CD4-positive, alpha-beta T cell treated with Interleukin-15 for 4 hours (primary cell): ENCODE results near the gene JAZF1.
"Not testable (repeated sequence)": the region's sequence is repeated elsewhere in the genome, so short reads cannot be mapped to it uniquely, and the experiment has no call there.

ENCODE experiments used
- DNase-seq: peaks from one replicate; pipeline ENCODE4 v3.0.0-alpha.2; 2020; ENCODE audit warnings: low spot score

Gene JAZF1

DNA sequence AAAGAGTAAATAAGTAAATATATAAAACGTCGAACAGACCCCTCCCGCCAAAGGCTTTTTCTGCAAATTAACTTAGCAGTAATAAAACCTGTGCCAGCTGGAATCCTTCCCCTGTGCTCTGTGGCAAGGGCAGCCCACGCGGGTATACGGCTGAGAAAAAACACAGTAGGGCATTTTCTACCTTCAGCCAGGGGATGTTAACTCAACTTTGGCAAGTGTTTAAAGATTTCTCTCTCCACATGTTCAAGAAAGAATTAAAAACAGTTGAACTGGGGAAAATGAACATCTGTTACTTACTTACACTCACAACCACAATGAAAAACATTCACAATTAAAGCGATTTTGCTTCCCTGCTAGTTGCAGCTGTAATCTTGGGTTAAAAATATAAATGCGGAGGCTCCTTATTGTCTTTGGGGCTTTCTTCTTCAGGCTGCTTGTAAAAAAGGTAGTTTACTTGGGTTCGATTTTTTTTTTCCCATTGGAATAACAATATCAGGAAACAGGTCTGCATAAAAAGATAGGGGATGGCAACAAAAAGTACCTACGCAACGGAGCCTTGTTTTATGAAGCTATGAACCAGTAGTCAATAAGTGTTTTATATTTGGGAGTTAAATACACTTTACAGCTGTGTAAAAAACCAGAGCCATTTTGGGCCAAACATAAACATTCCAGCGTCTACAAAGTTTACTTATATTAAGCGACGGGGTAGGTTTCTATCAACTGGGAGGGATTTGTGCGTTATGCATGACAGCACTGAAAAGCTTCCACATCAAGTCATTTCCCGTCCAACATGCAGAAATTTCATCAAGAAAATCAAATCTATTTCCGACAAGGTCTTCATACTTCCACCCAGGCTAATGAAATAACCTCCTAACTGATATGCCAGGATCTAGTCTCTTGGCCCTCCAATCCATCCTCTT, 308.0 kb downstream of the JAZF1 start:
- DNase-seq, result no peak

DNA sequence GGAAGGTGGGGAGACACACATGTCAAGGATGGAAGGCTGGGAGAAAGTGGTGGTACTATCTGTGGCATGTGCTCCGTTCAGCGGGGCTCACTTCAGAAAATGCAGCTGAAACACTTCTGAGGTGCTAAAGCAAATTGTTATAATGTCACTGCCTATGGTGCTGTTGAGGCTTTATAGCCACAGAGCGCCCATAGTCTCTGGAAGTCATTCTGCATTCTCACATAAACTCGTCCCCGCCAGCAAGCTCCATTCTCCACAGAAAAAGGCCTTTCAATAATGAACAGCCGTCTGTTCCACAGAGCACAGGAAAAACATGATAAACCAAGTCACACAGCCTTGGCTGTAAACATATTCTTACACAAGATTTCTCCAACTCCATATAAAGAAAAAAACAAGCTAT, 308.7 kb downstream of the JAZF1 start:
- no peak for DNase-seq

- no peak for DNase-seq
These were observed 309.5 kb downstream of the JAZF1 start for GRCh38 chr7:27871086-27871485.

GRCh38 chr7:27870595-27870994, 310.0 kb downstream of the JAZF1 start:
- DNase-seq, result no peak

DNA sequence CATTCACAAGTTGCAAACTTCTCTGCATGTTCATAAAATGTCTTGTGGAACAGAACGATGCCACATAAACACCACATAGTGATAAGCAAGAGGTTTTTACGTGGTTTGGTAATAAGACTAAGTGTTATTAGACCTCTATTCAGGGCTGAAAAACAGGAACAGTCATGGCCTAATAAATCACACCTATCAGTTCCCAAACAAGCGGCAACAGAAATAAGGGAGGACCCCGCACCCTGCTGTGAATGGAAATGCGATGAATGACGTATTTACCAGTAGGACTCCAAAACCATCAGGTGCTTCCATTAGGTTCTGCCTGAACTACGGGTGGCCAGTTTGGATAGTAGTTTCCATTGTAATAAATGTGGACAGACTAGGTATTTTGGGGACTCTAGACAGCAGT, 311.5 kb downstream of the JAZF1 start:
- no peak for DNase-seq

- DNase-seq, result no peak
These were observed 312.5 kb downstream of the JAZF1 start for GRCh38 chr7:27868131-27868550.

GRCh38 chr7:27866828-27867672, 313.5 kb downstream of the JAZF1 start:
- no peak for DNase-seq

- DNase-seq, result no peak
These were observed 314.3 kb downstream of the JAZF1 start for GRCh38 chr7:27866256-27866655.

GRCh38 chr7:27863880-27864279, 316.7 kb downstream of the JAZF1 start:
- DNase-seq, result no peak

DNA sequence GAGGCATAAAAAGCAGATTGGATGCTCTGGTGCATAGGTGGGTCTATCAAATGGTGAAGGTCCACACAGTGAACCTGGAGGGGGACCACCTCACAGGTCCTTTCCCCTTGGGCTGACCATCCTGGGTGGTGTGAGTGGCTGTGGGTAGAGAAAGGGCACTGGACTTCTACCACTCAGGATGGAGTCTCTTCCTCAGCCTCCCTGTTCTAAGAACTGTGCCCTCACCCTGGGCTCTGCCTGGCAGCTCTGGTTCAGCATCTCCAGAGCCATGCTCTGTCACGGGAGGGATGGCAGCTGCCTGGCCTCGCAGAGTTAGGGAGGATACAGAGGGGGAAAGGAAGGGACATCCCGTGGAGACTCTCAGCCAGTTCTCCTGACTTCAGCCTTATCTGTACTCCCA, 318.8 kb downstream of the JAZF1 start:
- no peak for DNase-seq

DNA sequence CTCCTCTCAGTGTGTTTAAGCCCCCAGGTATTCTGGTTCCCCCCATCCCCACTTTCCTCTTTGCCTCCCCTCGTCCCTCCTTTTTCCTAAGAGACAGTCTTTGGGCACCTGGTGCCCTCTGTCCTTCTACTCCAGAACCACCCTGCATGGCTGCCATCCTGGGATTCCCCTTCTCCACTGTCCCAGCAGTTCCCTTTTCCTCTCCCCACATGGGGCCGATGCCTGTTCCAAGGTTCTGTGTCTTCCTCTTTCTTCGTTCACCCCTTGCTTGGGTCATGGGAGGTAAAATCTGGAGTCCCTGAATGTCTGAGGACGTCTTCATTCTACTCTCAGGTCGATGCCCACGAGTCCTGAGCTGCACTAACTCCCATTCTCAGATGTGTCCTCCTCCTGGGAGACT, 319.8 kb downstream of the JAZF1 start:
- no peak for DNase-seq

DNA sequence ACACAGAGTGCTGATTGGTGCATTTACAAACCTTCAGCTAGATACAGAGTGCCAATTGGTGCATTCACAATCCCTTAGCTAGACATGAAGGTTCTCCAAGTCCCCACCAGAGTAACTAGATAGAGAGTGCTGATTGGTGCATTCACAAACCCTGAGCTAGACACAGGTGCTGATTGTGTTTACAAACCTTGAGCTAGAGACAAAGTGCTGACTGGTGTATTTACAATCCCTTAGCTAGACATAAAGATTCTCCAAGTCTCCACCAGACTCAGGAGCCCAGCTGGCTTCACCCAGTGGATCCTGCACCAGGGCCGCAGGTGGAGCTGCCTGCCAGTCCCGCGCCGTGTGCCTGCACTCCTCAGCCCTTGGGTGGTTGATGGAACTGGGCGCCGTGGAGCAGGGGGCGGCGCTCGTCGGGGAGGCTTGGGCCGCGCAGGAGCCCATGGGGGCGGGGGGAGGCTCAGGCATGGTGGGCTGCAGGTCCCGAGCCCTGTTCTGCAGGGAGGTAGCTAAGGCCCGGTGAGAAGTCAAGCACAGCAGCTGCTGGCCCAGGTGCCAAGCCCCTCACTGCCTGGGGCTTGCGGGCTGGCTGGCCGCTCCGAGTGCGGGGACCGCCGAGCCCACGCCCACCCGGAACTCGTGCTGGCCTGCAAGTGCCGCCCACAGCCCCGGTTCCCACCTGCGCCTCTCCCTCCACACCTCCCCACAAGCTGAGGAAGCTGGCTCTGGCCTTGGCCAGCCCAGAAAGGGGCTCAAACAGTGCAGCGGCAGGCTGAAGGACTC, 323.7 kb downstream of the JAZF1 start:
- not testable (repeated sequence) for DNase-seq

GRCh38 chr7:27850531-27850930, 330.1 kb downstream of the JAZF1 start:
- DNase-seq, result no peak

- no peak for DNase-seq
These were observed 334.2 kb downstream of the JAZF1 start for GRCh38 chr7:27846388-27846787.

DNA sequence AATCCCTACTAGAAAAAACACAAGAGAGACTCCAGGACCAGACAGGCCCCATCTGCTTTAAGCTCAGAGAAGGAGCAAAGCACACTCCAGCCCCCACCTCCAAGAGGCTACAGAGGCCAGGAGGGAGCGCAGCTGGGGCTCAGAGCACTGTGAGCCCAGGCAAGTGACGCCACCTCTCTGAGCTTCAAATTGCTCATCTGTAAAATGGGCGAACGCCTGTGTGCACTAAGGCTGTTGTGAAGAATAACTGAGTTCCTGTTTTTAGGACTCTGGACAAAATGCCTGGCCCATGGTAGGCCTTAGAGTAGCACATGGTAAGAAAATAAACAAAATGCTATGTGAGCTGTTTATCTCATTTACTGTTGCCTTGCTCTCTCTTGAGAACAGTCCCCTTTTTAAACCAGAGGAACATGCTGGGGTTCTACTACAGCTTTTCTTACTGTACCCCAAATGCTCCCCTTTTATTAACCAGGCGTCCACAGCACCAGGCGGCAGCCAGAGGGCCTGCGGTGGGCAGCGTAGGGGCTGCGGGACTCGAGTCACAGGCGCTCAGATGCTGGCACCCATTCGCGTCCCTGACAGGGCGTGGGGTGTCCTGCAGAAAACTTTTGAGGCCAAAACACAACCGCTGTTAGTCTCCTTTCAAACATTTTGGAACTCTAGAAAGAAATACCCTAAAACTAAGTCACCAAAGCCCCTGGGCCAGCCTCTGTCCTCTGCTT, 336.9 kb downstream of the JAZF1 start:
- no peak for DNase-seq

DNA sequence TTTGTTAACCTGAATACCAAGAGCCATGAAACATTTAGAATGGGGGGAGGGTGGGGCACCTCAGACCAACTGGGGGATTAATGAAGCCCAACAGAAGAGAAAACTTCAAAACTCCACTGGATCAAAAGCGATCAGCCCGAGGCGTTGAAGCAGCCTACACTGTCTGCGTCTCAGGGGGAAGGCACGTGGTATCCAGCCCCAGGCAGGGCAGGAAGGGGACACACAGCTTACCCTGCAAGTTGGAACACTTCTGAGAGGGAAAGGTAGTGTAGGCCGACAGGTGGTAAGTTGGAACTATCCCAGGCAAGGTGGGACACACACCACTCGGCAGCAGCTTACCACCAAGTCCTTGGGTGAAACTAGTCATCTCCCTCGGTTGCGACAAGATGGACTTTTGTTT, 337.7 kb downstream of the JAZF1 start:
- DNase-seq, result no peak

DNA sequence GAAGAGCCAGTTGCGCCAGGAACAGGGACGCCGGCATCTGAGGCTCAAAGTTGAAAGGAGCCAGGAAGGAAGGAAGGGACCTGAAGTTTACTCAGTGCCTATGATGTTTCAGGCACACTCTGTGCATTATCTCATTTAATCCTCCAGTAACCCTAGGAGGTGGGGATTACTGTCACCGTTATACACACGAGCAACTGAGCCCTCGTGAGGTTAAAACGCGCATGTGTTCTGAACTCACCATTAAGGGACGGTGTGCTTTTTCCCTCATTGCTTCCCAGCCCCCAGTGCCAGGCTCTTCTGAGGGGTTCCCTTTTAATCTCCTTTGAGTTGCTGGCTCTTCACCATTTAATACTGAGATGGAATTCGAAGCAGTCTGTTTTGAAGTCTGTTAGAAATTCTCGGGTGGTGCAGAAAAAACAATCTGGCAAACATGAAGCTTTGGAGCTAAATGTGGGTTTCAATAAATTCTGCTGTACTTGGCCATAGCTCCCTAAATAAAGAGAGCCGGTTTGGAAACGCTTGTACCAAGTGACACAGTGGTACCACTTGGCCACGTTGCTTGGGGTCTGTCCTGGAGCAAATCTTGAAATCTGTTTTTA, 338.4 kb downstream of the JAZF1 start:
- DNase-seq, result no peak

GRCh38 chr7:27840760-27841364, 339.7 kb downstream of the JAZF1 start:
- no peak for DNase-seq

- peak; percentile 26 for DNase-seq
These were observed 340.3 kb downstream of the JAZF1 start for GRCh38 chr7:27840313-27840712.

DNA sequence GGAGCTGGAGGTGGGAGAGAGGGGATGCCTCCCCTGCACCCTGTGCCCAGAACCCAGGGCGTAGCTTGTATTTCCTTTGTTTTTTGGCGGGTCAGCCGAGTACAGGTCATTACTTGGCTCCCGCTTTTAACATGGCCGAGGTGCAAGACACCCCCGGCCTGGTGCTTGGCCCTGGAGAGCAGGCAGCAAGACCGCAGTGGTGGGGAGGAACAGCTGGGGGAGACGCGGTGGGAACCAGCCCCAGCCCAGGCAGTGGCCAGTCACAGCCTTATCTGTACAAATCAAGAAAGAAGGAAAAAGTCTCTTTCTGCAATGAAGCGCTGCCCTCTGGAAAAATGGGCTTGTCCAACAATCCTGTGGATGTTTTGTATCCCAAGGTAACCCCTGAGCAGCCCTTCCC, 341.5 kb downstream of the JAZF1 start:
- DNase-seq, result no peak

DNA sequence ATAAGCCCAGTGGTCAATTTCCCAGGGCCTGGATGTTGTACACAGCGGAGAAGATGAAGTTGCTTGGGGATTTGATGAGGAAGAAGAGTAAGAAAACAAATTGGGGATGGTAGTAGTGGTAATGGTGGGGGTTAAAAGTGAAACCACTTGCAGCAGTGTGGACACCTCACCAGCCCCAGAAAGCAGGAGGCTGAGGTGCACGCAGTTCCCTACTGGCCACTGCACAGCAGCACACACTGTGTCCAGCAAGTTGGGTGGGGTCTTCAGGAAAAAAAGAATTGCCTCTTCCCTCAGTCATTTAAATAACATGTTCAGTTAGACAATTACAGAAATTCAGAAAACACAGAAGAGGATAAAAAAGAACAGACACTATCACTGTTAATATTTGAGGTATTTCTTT, 344.1 kb downstream of the JAZF1 start:
- no peak for DNase-seq
